ENCODE results near the gene CAMKMT.

CAMKMT gene

GRCh38 chr2:44605511-44605910 is 243.8 kb downstream of the CAMKMT start:
- DNase-seq, result no peak

GRCh38 chr2:44612276-44612675 is 250.5 kb downstream of the CAMKMT start:
- no peak for DNase-seq

DNA sequence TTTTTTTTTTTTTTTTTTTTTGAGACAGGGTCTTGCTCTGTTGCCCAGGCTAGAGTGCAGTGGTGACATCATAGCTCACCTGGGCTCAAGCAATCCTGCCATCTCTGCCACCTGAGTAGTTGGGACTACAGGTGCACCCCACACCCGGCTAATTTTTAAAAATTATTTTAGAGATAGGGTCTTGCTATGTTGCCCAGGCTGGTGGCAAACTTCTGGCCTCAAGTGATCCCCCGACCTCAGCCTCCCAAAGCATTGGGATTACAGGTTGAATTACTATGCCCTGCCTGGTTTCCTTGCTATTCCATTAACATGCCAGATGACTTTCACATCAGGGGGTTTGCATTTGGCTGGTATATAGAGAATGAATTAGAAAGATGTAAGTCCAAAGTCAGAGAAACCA is 253.2 kb downstream of the CAMKMT start:
- no peak for DNase-seq

- DNase-seq, result no peak
These were observed 254.3 kb downstream of the CAMKMT start for GRCh38 chr2:44615950-44616518.

DNA sequence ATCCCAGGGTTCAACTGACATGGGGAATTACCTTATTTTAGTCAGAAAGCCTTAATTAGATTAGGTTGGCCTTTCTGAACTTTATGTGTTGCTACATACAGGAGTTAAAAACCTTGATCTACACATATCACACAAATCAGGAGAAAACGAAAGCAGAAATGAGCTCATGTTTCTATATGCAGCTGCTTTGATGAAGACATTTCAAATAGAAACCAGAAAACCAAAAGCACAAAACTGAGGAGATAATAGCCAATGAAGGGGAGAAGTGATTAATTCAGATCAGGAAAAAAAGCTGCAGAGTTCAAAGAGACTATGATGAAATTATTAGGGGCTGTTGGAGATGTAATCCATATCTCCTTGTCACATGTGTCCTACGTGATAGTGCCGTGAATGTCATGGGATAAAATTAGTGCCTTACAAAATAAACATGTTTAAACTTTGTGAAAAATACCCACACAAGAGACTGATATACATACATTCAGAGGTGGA is 255.0 kb downstream of the CAMKMT start:
- no peak for DNase-seq

DNA sequence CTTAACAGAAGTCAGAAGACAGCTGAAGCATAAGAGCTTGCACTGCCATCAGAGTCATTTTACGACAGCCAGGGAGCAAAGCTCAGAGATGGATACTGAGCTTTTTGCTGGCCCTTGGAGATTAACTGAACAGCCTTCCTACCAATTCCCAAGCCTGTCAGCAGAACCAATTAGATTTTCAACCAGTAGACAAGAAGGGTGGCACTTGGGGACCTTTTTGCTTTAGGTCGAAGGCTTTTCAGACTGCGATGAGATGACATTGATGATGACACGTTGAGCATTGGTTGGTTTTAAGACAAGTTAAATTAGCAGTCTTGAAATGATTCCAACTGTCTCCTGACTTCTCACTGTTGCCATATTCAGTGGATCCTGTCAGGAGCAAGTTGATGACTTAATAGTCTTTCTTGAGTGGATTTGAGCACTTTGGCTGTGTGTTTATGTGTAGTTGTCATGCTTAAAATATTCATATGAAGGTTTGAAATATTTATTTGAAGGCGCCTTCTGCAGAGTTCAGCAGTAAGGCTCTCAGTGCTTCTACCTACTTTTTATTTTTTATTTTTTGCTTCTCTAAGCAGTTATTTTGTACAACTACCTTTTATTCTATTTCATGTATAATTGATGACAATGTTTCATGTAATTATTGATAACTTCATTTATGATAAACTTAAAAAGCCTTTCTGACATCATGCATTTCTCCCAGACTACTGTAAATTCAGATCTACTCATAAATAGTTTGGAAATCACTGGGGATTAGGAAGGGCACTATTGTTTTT is 256.7 kb downstream of the CAMKMT start:
- no peak for DNase-seq

DNA sequence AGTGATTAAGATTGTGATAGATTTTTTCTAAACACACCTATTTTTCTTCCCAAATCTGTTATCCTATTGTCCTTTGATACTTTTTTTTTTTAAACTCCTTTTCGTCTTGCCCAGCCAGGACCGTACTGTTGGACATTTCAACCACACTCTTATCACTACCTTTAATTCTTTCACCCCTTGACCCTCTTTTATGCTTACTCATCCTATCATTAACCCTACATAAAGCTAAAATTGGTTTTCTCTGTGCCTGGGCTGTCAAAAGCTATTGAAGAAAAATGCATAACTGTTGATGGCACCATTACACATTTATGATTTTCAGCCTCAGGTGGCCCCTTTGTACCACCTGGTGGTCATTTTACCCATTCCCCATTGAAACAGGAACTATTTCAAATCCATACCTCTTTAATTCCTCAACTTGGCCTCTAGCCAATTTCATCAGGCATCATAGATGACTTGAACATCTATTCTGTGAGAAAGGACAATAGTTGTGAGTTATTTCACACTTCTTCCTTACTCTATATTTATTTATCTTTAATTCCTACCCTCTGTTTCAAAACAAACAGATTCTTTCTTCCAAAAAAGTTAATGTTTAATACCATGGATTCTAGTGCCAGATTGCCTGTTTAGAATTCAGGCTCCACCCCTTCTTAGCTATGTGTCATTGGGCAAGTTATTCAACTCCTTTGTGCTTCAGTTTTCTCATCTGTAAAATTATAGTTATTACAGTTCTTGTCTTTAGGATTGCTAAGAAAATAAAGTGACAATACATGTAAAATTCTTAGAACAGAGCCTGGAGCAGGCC is 258.6 kb downstream of the CAMKMT start:
- no peak for DNase-seq

DNA sequence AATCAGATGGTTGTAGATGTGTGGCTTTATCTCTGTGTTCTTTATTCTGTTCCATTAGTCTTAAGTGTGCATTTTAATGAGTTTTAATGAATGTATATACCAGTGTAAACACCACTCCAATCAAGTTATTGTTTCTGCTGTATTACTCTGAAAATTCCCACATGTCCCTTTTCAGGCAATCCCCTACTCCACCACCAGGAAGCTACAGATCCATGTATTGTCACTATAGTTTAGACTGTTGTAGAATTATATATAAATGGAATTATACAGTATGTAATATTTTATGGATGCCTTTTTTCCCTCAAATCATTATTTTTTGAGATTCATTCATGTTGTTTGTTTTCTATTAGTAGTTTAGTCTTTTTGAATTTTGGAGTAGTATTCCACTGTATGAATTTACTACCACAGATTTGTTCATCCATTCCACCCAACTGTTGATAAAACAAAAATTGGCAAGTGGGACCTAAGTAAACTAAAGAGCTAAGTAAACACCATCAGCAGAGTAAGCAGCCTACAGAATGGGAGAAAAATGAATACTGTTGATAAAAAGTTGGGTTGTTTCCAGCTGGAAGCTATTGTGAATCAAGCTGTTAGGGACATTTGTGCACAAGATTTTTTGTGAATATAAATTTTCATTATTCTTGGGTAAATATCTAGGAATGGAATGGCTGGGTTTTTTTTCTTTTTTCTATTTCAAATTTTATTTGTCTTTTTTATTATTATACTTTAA is 262.0 kb downstream of the CAMKMT start:
- no peak for DNase-seq

DNA sequence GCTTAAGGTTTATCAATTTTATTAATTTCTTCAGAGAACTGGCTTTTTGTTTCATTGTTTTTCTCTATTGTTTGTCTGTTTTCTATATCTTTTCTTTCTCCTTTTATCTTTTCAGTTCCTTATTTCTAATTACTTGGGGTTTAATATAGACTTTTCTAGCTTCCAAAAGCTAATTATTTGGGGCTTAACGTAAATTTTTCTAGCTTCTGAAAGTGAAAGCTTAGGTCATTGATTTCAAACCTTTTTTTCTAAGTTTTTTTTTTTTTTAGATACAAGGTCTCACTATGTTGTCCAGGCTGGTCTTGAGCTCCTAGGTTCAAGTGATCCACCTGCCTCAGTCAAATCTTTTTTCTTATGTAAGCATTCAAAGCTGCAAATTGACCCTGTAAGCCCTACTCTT is 266.6 kb downstream of the CAMKMT start:
- no peak for DNase-seq

- DNase-seq, result no peak
These were observed 271.4 kb downstream of the CAMKMT start for GRCh38 chr2:44632931-44633689.

DNA sequence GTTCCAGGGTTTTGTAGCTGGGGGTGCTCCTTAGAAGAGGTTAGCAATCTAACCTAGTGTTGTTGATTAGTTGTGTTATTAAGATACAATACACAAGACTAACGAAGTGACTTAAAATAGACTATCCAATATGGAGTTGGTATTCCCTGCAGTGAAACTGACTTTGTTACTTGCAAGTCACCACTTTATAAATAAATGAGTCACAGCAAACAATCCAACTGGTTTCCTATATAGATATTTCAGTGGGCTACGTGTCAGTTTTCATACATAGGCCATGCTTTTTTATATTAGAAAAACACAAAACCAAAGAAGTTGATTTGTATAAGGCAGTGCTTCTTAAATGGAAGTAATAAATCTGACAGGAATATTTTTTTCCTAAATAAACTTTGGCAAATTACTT is 274.0 kb downstream of the CAMKMT start:
- DNase-seq, result no peak

GRCh38 chr2:44638649-44639048 is 276.9 kb downstream of the CAMKMT start:
- DNase-seq, result no peak

DNA sequence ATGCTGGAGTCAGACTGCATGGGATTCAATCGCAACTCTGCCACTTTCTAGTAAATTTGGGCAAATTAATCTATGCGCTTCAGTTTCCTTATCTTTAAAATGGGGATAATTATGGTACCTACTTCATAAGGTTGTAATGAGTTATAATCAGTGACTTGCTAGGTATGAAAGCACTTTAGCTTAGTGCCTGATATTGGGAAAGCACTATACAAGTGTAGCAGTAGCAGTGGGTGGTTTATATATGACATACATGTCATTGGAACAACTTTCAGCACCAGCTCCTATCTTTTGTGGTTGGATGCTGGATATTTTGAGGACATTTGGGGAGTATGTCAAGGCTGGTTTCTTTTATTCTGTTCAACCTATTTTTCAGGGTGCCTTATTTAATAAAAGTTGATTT is 277.7 kb downstream of the CAMKMT start:
- DNase-seq, result no peak

GRCh38 chr2:44642123-44642857 is 280.5 kb downstream of the CAMKMT start:
- DNase-seq, result peak in 1 of 2 experiments; percentile 17

DNA sequence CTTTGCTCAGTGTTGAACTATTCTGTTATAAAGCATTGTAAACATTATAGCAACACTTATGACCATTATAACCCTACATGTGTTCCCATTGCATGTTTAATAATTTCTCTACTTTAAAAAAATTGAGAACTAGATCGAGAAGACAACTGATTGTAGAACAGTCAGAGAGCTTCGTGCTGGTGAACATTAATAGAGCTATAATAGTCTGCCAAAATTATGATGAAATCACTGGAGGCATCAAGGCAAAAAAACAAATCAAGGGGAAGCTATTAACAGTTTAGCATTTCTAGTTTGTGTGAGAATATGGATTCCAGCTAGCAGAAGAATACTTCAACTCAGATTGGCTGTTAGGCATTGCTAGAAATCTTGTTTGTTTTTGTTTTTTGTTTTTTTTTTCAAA is 284.2 kb downstream of the CAMKMT start:
- DNase-seq, result no peak

- no peak for DNase-seq
These were observed 287.6 kb downstream of the CAMKMT start for GRCh38 chr2:44649381-44649780.

DNA sequence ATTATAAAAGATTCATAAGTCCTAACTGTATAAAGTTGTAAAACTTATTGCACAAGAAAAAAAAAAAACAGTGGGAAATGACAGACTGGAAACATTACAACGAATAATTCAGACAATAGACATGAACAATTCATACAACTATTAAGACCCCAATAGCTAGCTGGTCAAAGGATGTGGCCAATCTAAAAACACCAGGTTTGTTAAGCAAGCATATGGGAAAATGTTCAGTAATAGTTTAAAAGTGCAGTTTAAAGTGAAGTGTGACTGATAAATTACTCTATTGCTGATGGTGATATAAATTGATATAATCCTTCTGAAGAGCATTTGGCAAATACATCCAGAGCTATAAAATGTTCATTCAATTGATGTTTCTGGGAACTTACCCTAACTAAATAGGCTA is 289.0 kb downstream of the CAMKMT start:
- DNase-seq, result no peak

DNA sequence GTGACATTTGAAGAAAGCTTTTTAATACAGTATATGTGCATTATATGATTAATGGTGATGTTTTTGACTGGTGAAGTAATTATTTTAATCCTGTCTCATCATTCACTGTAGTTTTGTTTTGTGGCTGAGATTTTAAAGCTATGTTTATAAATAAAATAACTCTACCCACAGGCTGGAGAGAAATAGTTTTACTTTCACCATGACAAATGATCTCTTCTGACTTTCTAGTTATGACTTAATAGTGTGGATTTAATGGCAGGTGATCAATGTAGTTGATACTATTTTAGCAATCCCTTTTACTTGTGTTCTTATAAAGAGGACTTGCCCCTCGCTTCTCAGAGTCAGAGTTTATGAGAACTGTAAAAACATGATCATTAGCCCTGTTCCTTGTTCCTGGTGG is 290.2 kb downstream of the CAMKMT start:
- no peak for DNase-seq

DNA sequence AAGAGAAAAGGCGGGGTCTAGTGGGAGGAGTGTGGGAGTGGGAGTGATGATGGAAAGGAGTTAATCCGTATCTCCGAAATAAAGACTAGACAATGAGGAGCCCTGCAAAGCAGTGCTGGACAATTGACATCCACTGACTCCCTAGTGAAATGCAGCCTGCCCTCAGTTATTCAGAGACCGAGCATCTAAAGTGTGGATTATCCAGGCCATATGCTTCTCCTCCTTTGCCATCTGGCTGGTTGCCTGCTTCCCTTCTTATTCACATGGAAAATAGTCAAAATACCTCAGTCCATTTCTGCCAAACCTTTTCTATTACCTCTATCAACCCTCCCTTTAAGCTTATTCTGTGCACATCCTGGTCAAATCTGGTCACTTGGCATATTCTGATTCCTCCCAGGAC is 291.0 kb downstream of the CAMKMT start:
- peak in 1 of 2 experiments; percentile 50 for DNase-seq

GRCh38 chr2:44655401-44655864 is 293.7 kb downstream of the CAMKMT start:
- DNase-seq, result no peak

DNA sequence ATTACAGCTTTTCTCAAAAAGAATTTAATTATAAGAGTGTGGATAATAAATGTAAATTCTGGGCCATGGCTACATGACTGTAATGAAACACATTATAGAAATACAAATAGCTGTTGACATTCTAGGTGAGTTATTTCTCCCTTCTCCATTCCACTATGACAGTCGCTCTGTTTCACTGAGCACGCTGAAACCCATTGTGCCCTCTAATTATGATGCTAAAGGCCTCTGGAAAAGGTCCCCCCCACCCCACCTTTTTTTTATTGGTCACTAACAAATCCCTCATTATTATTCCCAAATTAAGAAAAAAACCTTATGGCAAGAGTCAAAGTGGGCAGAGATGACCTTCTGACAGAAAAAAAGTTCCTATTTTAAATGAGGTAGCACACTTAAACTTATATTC is 294.7 kb downstream of the CAMKMT start:
- DNase-seq, result no peak
